Measurements from ENCODE around the gene IRGM.
"Not testable (repeated sequence)": the region's sequence is repeated elsewhere in the genome, so short reads cannot be mapped to it uniquely, and the experiment has no call there.

IRGM gene

GRCh38 chr5:150846308-150846653 is at the start of gene IRGM:
TSS of gene IRGM (plus strand) at chr5:150846521. CDS start at chr5:150848124, 1,603 bp downstream.
- DNase-seq: not testable (repeated sequence)

- DNase-seq: no peak
These were observed 48.9 kb upstream of the IRGM start for GRCh38 chr5:150797384-150797783.

GRCh38 chr5:150801117-150801927 is 45.0 kb upstream of the IRGM start:
- DNase-seq: peak; percentile 15

GRCh38 chr5:150804388-150804787 is 41.9 kb upstream of the IRGM start:
- DNase-seq: no peak

GRCh38 chr5:150809363-150809762 is 37.0 kb upstream of the IRGM start:
- peak; percentile 39 for DNase-seq

- DNase-seq: no peak
These were observed 31.3 kb upstream of the IRGM start for GRCh38 chr5:150815010-150815409.

- no peak for DNase-seq
These were observed 29.4 kb upstream of the IRGM start for GRCh38 chr5:150816946-150817345.

- no peak for DNase-seq
These were observed 16.6 kb upstream of the IRGM start for GRCh38 chr5:150829744-150830143.

GRCh38 chr5:150831821-150832220 is 14.5 kb upstream of the IRGM start:
- not testable (repeated sequence) for DNase-seq

GRCh38 chr5:150836064-150836463 is 10.3 kb upstream of the IRGM start:
- DNase-seq: no peak

GRCh38 chr5:150836703-150837102 is 9.6 kb upstream of the IRGM start:
- no peak for DNase-seq

- DNase-seq: not testable (repeated sequence)
These were observed 999 bp upstream of the IRGM start for GRCh38 chr5:150845185-150845859.

- DNase-seq: peak; percentile 69
These were observed 473 bp downstream of the IRGM start for GRCh38 chr5:150846654-150847333.

- no peak for DNase-seq
These were observed 994 bp downstream of the IRGM start for GRCh38 chr5:150847334-150847695.

- no peak for DNase-seq
These were observed 1.9 kb downstream of the IRGM start for GRCh38 chr5:150848271-150848670.

GRCh38 chr5:150851039-150851438 is 4.7 kb downstream of the IRGM start:
- no peak for DNase-seq

GRCh38 chr5:150853561-150853960 is 7.2 kb downstream of the IRGM start:
- DNase-seq: no peak

GRCh38 chr5:150856700-150857099 is 10.4 kb downstream of the IRGM start:
- not testable (repeated sequence) for DNase-seq

- no peak for DNase-seq
These were observed 14.0 kb downstream of the IRGM start for GRCh38 chr5:150860246-150860821.

GRCh38 chr5:150862070-150862469 is 15.7 kb downstream of the IRGM start:
- no peak for DNase-seq

GRCh38 chr5:150879358-150879757 is 33.0 kb downstream of the IRGM start:
- no peak for DNase-seq

- no peak for DNase-seq
These were observed 49.4 kb downstream of the IRGM start for GRCh38 chr5:150895431-150896428.

All from COR-L47 (cell line).